GM19324 (cell line): ENCODE results near the gene MTNR1A.

Experiments
- ATAC-seq: cut with Tn5 transposase; IDR thresholded peaks from one replicate; pipeline ENCODE4 v1.9.1; 2021; ENCODE audit warnings: mild to moderate bottlenecking, moderate library complexity; ENCODE audit not compliant: unreplicated experiment, low FRiP score

The MTNR1A gene

DNA sequence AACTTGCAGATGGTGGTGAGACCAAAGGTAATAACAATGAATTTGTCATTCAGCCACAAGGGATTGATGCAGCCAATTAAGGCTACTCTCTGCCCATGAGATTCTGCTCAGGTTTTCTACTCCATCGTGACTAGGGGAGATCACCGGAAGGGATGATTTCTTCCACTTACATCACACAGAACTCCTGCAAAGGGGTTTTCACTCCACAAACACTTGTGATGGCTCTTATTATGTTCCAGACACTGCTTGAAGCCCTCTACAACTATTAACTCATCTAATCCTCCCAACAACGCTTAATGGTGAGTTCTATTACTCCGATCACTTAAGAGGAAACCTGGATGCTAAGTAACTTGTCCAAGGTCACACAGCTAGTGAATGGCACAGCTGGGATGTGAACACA, 55.9 kb downstream of the MTNR1A start:
- ATAC-seq: no peak

DNA sequence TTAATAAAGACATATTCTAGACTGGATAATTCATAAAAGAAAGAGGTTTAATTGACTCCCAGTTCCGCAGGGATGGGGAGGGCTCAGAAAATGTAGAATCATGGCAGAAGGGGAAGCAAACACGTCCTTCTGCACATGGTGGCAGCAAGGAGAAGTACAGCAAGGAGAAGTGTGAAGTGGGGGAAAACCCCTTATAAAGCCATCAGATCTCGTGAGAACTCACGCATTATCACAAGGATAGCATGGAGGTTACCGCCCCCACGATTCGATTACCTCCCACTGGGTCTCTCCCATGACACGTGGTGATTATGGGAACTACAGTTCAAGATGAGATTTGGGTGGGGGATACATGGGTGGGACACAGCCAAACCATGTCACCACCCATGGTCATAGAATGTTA, 58.3 kb downstream of the MTNR1A start:
- ATAC-seq: no peak

DNA sequence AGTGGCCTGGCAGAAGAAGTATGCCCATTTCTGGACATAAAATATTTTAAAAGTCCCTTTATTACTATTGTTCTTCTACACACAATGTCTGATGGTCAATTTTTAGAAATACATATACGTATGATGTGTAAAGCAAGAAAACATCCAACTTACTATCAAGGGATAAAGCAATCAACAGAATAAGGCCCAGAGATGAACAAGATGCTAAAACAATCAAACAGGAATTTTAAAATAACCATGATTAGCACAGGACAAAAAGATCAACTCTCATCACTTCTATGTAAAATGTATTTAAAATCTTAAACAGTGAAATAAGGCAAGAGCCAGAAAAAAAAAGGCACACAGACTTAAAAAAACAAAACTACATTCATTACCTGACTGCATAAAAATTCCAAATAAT, 60.9 kb downstream of the MTNR1A start:
- no peak for ATAC-seq

DNA sequence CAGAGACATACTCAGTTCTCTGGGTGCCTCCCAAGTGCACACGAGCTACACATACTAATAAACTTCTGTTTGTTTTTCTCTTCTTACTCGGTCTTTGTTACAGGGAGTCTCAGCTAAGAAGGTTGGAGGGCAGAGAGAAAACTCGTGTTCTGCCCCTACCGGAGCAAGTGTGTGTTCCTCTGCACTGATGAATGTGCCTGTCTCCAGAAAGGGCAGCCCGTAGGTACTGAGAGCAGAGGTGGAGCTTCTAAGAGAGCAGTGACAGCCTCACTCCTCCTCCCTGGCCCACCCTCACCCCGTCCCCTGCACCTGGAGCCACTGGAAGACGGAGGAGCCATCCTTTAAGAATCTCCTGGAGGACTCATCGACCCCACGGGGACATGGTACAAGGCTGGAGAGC, 67.6 kb downstream of the MTNR1A start:
- no peak for ATAC-seq

DNA sequence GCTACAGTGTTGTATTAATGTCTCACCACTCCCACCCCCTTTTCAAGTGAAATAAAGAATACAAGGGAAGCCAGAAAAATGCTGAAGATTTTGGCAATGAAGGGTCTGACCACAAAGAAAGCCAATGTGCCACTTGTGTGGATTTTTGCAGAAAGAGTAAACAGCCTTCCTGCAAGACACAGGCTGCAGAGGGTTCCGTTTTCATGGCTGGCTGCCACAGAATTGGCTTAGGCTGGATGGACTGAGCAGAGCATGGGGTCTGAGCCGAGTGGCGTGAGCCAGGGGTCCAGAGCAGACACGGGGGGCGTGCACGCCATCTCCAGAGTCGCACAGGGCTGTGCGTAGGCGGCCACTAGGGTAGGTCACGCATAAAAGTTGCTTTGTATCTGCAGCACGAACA, 69.2 kb downstream of the MTNR1A start:
- ATAC-seq: no peak

DNA sequence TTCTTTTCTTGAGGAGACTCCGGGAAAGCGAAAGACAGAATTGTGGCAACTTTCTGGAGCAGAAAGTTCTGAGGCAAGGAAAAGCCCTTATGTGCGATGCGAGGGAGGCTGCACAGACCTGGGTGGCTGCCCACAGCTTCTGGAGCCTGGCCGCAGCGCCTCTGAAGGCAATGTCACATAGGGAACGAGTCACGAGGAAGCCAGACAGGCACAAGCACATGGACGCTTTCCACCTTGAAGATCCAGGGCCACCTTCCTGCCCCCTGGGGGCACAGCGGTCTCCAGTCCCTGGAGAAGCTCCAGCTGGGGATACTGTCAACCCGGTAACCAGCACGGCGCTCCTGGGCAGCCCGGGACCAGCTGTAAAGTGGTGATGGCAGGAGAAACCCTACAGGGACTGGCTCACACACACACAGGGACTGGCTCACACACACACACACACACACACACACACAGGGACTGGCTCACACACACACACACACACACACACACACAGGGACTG, 69.8 kb downstream of the MTNR1A start:
- no peak for ATAC-seq

DNA sequence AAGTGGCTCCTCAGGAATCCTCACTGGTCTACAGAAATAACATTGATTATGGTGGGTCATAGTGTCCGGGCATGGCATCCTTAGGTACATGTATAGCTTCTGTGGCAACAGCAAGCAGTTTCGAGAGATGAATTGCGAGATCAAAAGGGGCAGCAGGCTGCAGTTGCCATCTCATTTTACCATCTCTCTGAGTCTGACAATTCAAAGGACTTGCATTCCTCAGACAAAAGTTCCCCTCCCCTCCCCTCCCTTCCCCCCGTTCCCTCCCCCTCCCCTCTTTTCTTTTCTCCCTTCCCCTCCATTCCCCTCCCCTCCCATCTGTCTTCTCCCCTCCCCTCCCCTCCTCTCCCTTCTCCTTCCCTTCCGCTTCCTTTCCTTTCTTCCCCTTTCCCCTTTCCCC, 70.2 kb downstream of the MTNR1A start:
- ATAC-seq: no peak

DNA sequence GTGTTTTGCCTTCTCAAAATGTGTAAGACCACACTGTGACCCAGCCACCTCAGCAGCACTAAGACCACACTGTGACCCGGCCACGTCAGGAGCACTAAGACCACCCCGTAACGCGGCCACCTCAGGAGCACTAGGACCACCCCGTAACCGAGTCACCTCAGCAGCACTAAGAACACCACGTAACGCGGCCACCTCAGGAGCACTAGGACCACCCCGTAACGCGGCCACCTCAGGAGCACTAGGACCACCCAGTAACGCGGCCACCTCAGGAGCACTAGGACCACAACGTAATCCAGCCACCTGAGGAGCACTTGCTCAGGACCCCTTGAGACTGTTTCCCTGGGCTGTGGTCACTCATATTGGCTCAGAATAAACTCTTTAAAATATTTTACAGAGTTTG, 71.7 kb downstream of the MTNR1A start:
- ATAC-seq: no peak
